Astrocyte (in vitro differentiated cells and primary cell): ENCODE data around the gene KCNQ4. TPM values are rescaled to one million over a fixed set of nuclear protein-coding genes. Genes with fewer than 3 reads are reported as not detected.

ENCODE experiments used
- DNase-seq: peaks from one replicate; pipeline ENCODE4 v3.0.0-alpha.2; 2010; ENCODE audit warnings: low read depth
- FAIRE-seq: peaks from 2 replicates; lab custom pipeline; 2011; peaks lifted over from hg19 to GRCh38; lab: Jason Lieb, UNC
- H2AFZ ChIP-seq: 2 replicates; pipeline ENCODE4 v1.6.0; 2012; ENCODE audit warnings: low read depth, low read length, inconsistent platforms
- H3K27ac ChIP-seq: 2 replicates; pipeline ENCODE4 v1.5.1; 2011; ENCODE audit warnings: low read depth, low read length, inconsistent platforms
- H3K27me3 ChIP-seq: 2 replicates; pipeline ENCODE4 v1.6.0; 2011; ENCODE audit warnings: low read length, inconsistent platforms; ENCODE audit not compliant: insufficient read depth
- H3K36me3 ChIP-seq: 2 replicates; pipeline ENCODE4 v1.5.1; 2011; ENCODE audit warnings: low read length, inconsistent platforms; ENCODE audit not compliant: insufficient read depth
- H3K4me1 ChIP-seq: 2 replicates; pipeline ENCODE4 v1.5.1; 2011; ENCODE audit warnings: low read length, inconsistent platforms; ENCODE audit not compliant: insufficient read depth
- H3K4me2 ChIP-seq: 2 replicates; pipeline ENCODE4 v1.6.0; 2012; ENCODE audit warnings: low read length, inconsistent platforms
- H3K4me3 ChIP-seq: 2 replicates; pipeline ENCODE4 v1.5.1; 2011; ENCODE audit warnings: low read depth, mild to moderate bottlenecking, low read length, inconsistent platforms; ENCODE audit not compliant: insufficient read depth
- H3K79me2 ChIP-seq: 2 replicates; pipeline ENCODE4 v1.6.0; 2012; ENCODE audit warnings: mild to moderate bottlenecking, low read length, inconsistent platforms; ENCODE audit not compliant: insufficient read depth
- H3K9ac ChIP-seq: 2 replicates; pipeline ENCODE4 v1.6.0; 2012; ENCODE audit warnings: mild to moderate bottlenecking, low read length, inconsistent platforms
- H3K9me3 ChIP-seq: 2 replicates; pipeline ENCODE4 v1.5.1; 2012; ENCODE audit warnings: low read depth, mild to moderate bottlenecking, low read length, inconsistent platforms; ENCODE audit not compliant: insufficient read depth
- H4K20me1 ChIP-seq: 2 replicates; pipeline ENCODE4 v1.6.0; 2012; ENCODE audit warnings: low read length, inconsistent platforms; ENCODE audit not compliant: insufficient read depth
- H3K27ac Mint-ChIP-seq: one replicate; pipeline ENCODE4 v1.8.0; 2021; ENCODE audit warnings: mild to moderate bottlenecking, mixed read lengths; ENCODE audit not compliant: unreplicated experiment
- H3K27me3 Mint-ChIP-seq: one replicate; pipeline ENCODE4 v1.8.0; 2021; ENCODE audit warnings: low read depth, mixed read lengths; ENCODE audit not compliant: unreplicated experiment
- H3K36me3 Mint-ChIP-seq: one replicate; pipeline ENCODE4 v1.8.0; 2021; ENCODE audit warnings: low read depth, mixed read lengths; ENCODE audit not compliant: unreplicated experiment
- H3K4me1 Mint-ChIP-seq: one replicate; pipeline ENCODE4 v1.8.0; 2021; ENCODE audit warnings: low read depth, mixed read lengths; ENCODE audit not compliant: unreplicated experiment
- H3K4me3 Mint-ChIP-seq: one replicate; pipeline ENCODE4 v1.8.0; 2021; ENCODE audit warnings: mild to moderate bottlenecking, moderate library complexity, mixed read lengths; ENCODE audit not compliant: unreplicated experiment
- H3K9me3 Mint-ChIP-seq: one replicate; pipeline ENCODE4 v1.8.0; 2021; ENCODE audit warnings: mild to moderate bottlenecking, mixed read lengths; ENCODE audit not compliant: unreplicated experiment
- CTCF ChIP-seq: IDR thresholded peaks from 2 replicates; pipeline ENCODE4 v1.5.1; 2011; ENCODE audit warnings: low read depth, mild to moderate bottlenecking, inconsistent platforms, low read length, moderate library complexity; ENCODE audit not compliant: insufficient read depth
- EZH2 ChIP-seq: IDR thresholded peaks from 2 replicates; pipeline ENCODE4 v1.6.1; 2012; ENCODE audit warnings: mild to moderate bottlenecking, low read length, inconsistent platforms; ENCODE audit not compliant: insufficient read depth
- total RNA-seq: library from RNA; stranded (reverse); gene quantifications from 2 replicates; pipeline ENCODE4 v1.2.1, GENCODE V29; 2021

Gene KCNQ4
- total RNA-seq, 1 donor from 2014 or later = 0.89 TPM

DNA sequence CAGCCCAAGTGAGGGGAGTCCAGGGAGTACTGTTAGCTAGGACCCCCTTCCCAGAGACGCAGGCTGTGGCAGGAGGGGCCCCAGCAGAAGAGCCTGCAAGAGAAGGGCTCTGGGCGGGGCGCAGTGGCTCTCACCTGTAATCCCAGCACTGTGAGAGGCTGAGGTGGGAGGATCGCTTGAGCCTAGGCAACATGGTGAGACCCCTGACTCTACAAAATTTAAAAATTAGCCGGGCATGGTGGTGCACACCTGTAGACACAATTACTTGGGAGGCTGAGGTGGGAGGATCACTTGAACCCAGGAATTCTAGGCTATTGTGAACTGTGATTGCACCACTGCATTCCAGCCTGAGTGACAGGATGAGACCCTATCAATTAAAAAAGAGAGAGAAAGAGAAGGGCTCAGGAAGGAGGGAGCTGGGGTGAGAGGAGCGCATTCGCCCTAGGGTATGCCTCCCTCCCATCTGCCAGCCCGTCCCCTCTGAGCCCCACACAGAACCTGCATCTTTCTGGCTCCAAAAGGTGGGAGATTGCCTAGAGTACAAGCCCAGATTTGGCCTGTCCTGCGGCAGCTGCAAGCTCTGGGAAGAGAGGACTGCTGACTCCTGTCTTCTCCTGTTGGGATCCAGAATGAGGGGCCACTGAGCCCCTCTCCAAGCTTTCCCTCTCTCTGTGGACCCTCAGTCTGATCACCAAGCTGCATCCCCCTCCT lies 3.6 kb downstream of the KCNQ4 start:
- H3K4me3 ChIP-seq = no peak overlapping the region
- Mint-ChIP-seq H3K27ac (no peak overlapping the region), H3K36me3 (no peaks in the 10 kb centered on the region), H3K4me1 (no peaks in the 10 kb centered on the region), H3K27me3 (peaks cover 57% of the 10 kb centered on the region), H3K9me3 (no peaks in the 10 kb centered on the region), H3K4me3 (no peak overlapping the region)
- FAIRE-seq (no peak), DNase-seq (no peak)
- H3K36me3 ChIP-seq = no peaks in the 10 kb centered on the region
- TF ChIP-seq EZH2 = no peak
- TF ChIP-seq CTCF = no peak
- peaks cover 3% of the 10 kb centered on the region for H3K4me1 ChIP-seq
- no peak overlapping the region for H3K9ac ChIP-seq
- no peaks in the 10 kb centered on the region for H3K79me2 ChIP-seq
- no peak overlapping the region for H3K4me2 ChIP-seq
- H3K9me3 ChIP-seq = no peaks in the 10 kb centered on the region
- peaks cover 6% of the 10 kb centered on the region for H4K20me1 ChIP-seq
- no peak overlapping the region for H3K27ac ChIP-seq
- H3K27me3 ChIP-seq = peaks cover 9% of the 10 kb centered on the region
- H2AFZ ChIP-seq = no peak overlapping the region

- H3K4me2 ChIP-seq = no peak overlapping the region
- H3K4me1 ChIP-seq = peaks cover 3% of the 10 kb centered on the region
- Mint-ChIP-seq H3K27ac (no peak overlapping the region), H3K4me1 (no peaks in the 10 kb centered on the region), H3K36me3 (no peaks in the 10 kb centered on the region), H3K27me3 (peaks cover 57% of the 10 kb centered on the region), H3K9me3 (no peaks in the 10 kb centered on the region), H3K4me3 (no peak overlapping the region)
- H3K27me3 ChIP-seq = peaks cover 8% of the 10 kb centered on the region
- FAIRE-seq (no peak), DNase-seq (no peak)
- TF ChIP-seq EZH2 (no peak), CTCF (no peak)
- H3K79me2 ChIP-seq = no peaks in the 10 kb centered on the region
- no peak overlapping the region for H3K27ac ChIP-seq
- no peaks in the 10 kb centered on the region for H3K9me3 ChIP-seq
- H3K36me3 ChIP-seq = no peaks in the 10 kb centered on the region
- no peak overlapping the region for H3K4me3 ChIP-seq
- H3K9ac ChIP-seq = no peak overlapping the region
- H2AFZ ChIP-seq = no peak overlapping the region
- H4K20me1 ChIP-seq = peaks cover 3% of the 10 kb centered on the region
Measured at GRCh38 chr1:40787737-40788560, 4.4 kb downstream of the KCNQ4 start.
